Glomerular endothelial cell (primary cell): ENCODE results near the gene CNTN3. TPM values are rescaled to one million over a fixed set of nuclear protein-coding genes. Genes with fewer than 3 reads are reported as not detected.

Source experiments
- DNase-seq: peaks from one replicate; pipeline ENCODE4 v3.0.0-alpha.2; 2011; ENCODE audit warnings: low read depth, low spot score; ENCODE audit errors: extremely low read depth
- total RNA-seq: library from RNA; depleted of rRNA; stranded (reverse); fragments of >200 nt; gene quantifications from 2 replicates; pipeline ENCODE4 v1.2.3, GENCODE V29; 2015

CNTN3 gene
- total RNA-seq: not detected in 2 replicates

GRCh38 chr3:74614107-74614967, at the start of gene CNTN3:
Gene CNTN3 (minus strand): TSS chr3:74614659. CDS start chr3:74521112, 93,547 bp downstream.
- DNase-seq: no peak

GRCh38 chr3:74663178-74663577, 48.7 kb upstream of the CNTN3 start:
- DNase-seq: no peak

- no peak for DNase-seq
Measured at GRCh38 chr3:74661672-74662071, 47.2 kb upstream of the CNTN3 start.

- no peak for DNase-seq
Measured at GRCh38 chr3:74651885-74652284, 37.4 kb upstream of the CNTN3 start.

GRCh38 chr3:74651292-74651691, 36.8 kb upstream of the CNTN3 start:
- no peak for DNase-seq

GRCh38 chr3:74648107-74648506, 33.6 kb upstream of the CNTN3 start:
- DNase-seq: no peak

GRCh38 chr3:74646094-74646493, 31.6 kb upstream of the CNTN3 start:
- DNase-seq: no peak

GRCh38 chr3:74643636-74644035, 29.2 kb upstream of the CNTN3 start:
- no peak for DNase-seq

GRCh38 chr3:74642876-74643275, 28.4 kb upstream of the CNTN3 start:
- no peak for DNase-seq

- DNase-seq: no peak
Measured at GRCh38 chr3:74640211-74640610, 25.8 kb upstream of the CNTN3 start.

GRCh38 chr3:74639681-74640080, 25.2 kb upstream of the CNTN3 start:
- no peak for DNase-seq

GRCh38 chr3:74636981-74637380, 22.5 kb upstream of the CNTN3 start:
- DNase-seq: no peak

- no peak for DNase-seq
Measured at GRCh38 chr3:74633021-74633420, 18.6 kb upstream of the CNTN3 start.

GRCh38 chr3:74631351-74632140, 17.1 kb upstream of the CNTN3 start:
- DNase-seq: no peak

GRCh38 chr3:74630602-74631001, 16.1 kb upstream of the CNTN3 start:
- no peak for DNase-seq

- DNase-seq: no peak
Measured at GRCh38 chr3:74626011-74626410, 11.6 kb upstream of the CNTN3 start.

GRCh38 chr3:74624301-74624700, 9.8 kb upstream of the CNTN3 start:
- no peak for DNase-seq

GRCh38 chr3:74623261-74623836, 8.9 kb upstream of the CNTN3 start:
- no peak for DNase-seq

- no peak for DNase-seq
Measured at GRCh38 chr3:74621581-74621980, 7.1 kb upstream of the CNTN3 start.

GRCh38 chr3:74617776-74618175, 3.3 kb upstream of the CNTN3 start:
- no peak for DNase-seq

- DNase-seq: no peak
Measured at GRCh38 chr3:74613521-74614106, 845 bp downstream of the CNTN3 start.
